Calu3 (cell line): Measurements from ENCODE around the gene ABCB6. TPM values are rescaled to one million over a fixed set of nuclear protein-coding genes. Genes with fewer than 3 reads are reported as not detected.

Source experiments
- BruUV-seq: library from RNA; stranded (reverse); fragments of 400-500 nt; replicated peaks from 2 replicates; lab custom pipeline; 2021; lab: Mats Ljungman, UMichigan
- CTCF ChIA-PET: fragments of 300-600 bp; sonication (Branson Sonifier 250); formaldehyde crosslinking; loops from one replicate; lab custom pipeline; 2022; ENCODE audit warnings: antibody characterized with exemption; lab: Charles Lee
- DNase-seq: peaks from one replicate; pipeline ENCODE4 v3.0.0; 2022
- H3K27ac Mint-ChIP-seq: one replicate; pipeline ENCODE4 v1.8.0; 2022; ENCODE audit warnings: mixed read lengths; ENCODE audit not compliant: unreplicated experiment
- H3K27me3 Mint-ChIP-seq: one replicate; pipeline ENCODE4 v1.8.0; 2022; ENCODE audit warnings: mixed read lengths; ENCODE audit not compliant: unreplicated experiment
- H3K36me3 Mint-ChIP-seq: one replicate; pipeline ENCODE4 v1.8.0; 2022; ENCODE audit warnings: mild to moderate bottlenecking, moderate library complexity, mixed read lengths; ENCODE audit not compliant: insufficient read depth, unreplicated experiment
- H3K4me1 Mint-ChIP-seq: one replicate; pipeline ENCODE4 v1.8.0; 2022; ENCODE audit warnings: mild to moderate bottlenecking, low read depth, mixed read lengths; ENCODE audit not compliant: unreplicated experiment
- H3K4me3 Mint-ChIP-seq: one replicate; pipeline ENCODE4 v1.8.0; 2022; ENCODE audit warnings: mild to moderate bottlenecking, low read depth, moderate library complexity, mixed read lengths; ENCODE audit not compliant: unreplicated experiment
- H3K9me3 Mint-ChIP-seq: one replicate; pipeline ENCODE4 v1.8.0; 2022; ENCODE audit warnings: low read depth, mixed read lengths; ENCODE audit not compliant: unreplicated experiment
- intact Hi-C: fragments of 100-400 bp; cut with micrococcal nuclease; formaldehyde crosslinking; loops from one replicate; pipeline ENCODE4 v1.10.0; 2022; ENCODE audit not compliant: unreplicated experiment
- total RNA-seq: library from RNA; stranded (reverse); gene quantifications from 2 replicates; pipeline ENCODE4 v1.2.3, GENCODE V29; 2022
- TF ChIP-seq, protein P1 (sequence below): fragments of 200-600 bp; IDR thresholded peaks from one replicate; pipeline ENCODE4 v1.8.0; 2022; ENCODE audit warnings: antibody characterized with exemption; ENCODE audit not compliant: unreplicated experiment

The ABCB6 gene
- total RNA-seq, 1 experiment from 2014 or later = 12.1 TPM

DNA sequence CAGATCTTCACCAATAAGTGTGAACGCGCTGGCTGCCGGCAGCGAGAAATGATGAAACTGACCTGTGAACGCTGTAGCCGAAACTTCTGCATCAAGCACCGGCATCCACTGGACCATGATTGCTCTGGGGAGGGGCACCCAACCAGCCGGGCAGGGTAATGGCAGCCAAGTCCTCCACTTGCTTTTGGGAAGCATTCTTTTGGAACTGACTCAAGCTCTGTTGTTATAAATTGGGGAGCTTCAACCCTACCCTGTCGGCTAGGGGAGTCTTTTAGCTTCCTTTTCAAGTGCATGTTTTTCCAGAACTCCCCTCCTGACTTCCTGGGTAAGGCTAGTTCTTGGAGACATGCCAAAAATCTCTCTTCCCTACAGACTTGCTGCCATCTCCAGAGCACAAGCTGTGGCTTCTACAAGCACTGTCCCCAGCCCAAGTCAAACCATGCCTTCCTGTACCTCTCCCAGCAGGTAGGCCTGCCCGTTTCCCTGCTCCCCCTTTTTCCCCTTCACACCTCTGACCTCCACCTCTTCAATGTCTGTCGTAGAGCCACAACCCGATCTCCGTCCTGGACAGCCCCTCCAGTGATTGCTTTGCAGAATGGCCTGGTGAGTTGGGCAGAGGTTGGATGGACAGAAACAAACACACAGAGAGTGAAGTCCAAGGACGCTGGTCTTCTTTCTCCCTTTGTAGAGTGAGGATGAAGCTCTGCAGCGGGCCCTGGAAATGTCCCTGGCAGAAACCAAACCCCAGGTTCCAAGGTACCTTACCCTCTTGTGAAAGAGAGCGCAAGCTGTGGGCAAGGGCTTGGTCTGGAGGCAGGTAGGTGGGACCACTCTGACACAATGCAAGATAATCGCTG lies 10.6 kb downstream of the ABCB6 start:
- peak overlapping the region; percentile 35 for H3K27ac Mint-ChIP-seq

DNA sequence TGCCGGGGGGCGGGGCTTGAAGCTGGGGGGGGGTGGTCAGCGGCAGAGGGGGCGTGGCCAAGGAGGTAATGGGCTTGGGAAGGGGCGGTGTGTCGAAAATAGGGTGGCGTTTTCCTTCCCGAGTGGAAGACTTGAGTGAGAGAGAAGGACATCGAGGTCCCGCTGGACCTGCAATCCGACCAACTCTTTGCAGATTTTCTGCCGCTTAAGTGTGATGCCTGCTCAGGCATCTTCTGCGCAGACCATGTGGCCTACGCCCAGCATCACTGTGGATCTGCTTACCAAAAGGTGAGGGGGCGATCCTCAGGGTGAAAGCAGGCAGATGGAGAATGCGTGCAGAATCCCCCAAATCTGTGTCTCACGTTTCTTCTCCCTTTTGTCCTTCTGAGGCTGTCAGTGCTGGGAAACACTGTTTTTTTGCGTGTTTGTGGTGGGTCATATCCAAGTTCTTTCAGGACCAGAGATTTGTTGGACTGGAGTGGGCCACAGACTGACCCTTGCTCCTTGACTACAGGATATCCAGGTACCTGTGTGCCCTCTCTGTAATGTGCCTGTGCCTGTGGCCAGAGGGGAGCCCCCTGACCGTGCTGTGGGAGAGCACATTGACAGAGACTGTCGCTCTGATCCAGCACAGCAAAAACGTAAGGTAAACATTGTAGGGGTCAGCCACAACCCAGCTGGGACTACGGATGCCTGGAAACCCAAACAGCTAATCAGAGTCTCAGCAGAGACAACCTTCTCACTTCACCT lies 11.4 kb downstream of the ABCB6 start:
- CTCF ChIA-PET = interaction anchor here (0.6 kb wide), 1 partner anchor 11 kb away, joined by 3 read pairs; no protein-coding TSS in a partner anchor
- TF ChIP-seq, protein P1, sequence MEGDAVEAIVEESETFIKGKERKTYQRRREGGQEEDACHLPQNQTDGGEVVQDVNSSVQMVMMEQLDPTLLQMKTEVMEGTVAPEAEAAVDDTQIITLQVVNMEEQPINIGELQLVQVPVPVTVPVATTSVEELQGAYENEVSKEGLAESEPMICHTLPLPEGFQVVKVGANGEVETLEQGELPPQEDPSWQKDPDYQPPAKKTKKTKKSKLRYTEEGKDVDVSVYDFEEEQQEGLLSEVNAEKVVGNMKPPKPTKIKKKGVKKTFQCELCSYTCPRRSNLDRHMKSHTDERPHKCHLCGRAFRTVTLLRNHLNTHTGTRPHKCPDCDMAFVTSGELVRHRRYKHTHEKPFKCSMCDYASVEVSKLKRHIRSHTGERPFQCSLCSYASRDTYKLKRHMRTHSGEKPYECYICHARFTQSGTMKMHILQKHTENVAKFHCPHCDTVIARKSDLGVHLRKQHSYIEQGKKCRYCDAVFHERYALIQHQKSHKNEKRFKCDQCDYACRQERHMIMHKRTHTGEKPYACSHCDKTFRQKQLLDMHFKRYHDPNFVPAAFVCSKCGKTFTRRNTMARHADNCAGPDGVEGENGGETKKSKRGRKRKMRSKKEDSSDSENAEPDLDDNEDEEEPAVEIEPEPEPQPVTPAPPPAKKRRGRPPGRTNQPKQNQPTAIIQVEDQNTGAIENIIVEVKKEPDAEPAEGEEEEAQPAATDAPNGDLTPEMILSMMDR = no peak
- H3K4me3 Mint-ChIP-seq = peak overlapping the region; percentile 84
- no peaks in the 10 kb centered on the region for H3K27me3 Mint-ChIP-seq
- peaks cover 8% of the 10 kb centered on the region for H3K4me1 Mint-ChIP-seq
- DNase-seq = no peak
- H3K27ac Mint-ChIP-seq = no peak overlapping the region
- H3K36me3 Mint-ChIP-seq = peaks cover 24% of the 10 kb centered on the region
- intact Hi-C loops = no loop called here
- TSS peak; percentile 74 for BruUV-seq
- no peaks in the 10 kb centered on the region for H3K9me3 Mint-ChIP-seq

More for the DNA sequence above, 10.6 kb downstream of the ABCB6 start:
- intact Hi-C loops = no loop called here
- Mint-ChIP-seq H3K36me3 (peaks cover 24% of the 10 kb centered on the region), H3K9me3 (no peaks in the 10 kb centered on the region), H3K4me3 (no peak overlapping the region), H3K27me3 (no peaks in the 10 kb centered on the region), H3K4me1 (peaks cover 8% of the 10 kb centered on the region)
- no TSS peak for BruUV-seq
- DNase-seq = no peak
- TF ChIP-seq, protein P1 = no peak
- CTCF ChIA-PET = interaction anchor here (1.2 kb wide), 1 partner anchor 10 kb away, joined by 3 read pairs; no protein-coding TSS in a partner anchor

DNA sequence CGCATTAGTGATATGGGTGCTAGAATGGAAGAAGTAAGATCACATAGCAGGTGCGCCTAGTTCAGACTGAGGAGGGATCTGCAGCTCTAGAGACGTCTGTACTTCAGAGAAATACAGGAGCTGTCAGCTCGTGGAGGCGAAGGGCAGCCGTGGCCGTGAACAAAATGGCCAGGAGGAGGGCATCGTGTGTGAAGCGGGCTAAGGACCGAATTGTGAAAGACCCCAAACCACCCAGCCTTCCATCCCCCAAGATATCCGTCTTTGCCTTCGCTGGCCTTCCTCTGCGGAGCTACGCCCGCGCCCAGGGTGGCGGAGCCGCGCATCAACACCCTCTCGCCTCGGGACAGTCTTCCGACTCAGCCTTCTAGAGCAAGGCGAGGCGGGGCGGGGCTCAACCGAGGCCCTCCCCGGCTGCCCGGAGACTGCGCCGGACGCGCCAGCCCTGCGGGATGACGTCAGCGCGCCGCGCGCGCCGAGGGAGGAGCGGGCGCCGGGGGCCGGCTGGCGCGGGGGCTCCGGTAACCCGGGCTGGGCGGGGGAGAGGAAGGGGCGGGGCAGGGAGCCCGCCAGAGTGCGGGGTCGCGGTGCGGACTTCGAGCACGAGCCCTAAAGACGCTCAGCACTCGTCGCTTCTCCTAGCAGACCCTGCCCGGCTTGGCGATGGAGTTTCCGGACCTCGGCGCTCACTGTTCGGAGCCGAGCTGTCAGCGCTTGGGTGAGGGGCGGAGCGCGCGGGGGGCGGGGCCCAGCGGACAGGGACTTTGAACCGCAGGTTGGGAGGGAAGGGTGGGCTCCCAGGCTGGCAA lies 12.2 kb downstream of the ABCB6 start, which contains the start of gene ZFAND2B:
Gene ZFAND2B, plus strand, starts transcription at position 455 of the 806 bp plus-strand sequence. Its CDS starts 206 bp downstream, at position 661.
- H3K27ac Mint-ChIP-seq = peak within 1 kb of the TSS; percentile 77
- H3K36me3 Mint-ChIP-seq = peaks cover 24% of the 10 kb centered on the region
- H3K9me3 Mint-ChIP-seq = no peaks in the 10 kb centered on the region
- intact Hi-C loops = no loop called here
- CTCF ChIA-PET = interaction anchor here (0.6 to 1.2 kb wide), 3 partner anchors 11 to 48 kb away, joined by 3 to 6 read pairs (median 4); partner anchors contain the start of genes CNPPD1 and TUBA4A
- DNase-seq = peak; percentile 97
- peaks cover 8% of the 10 kb centered on the region for H3K4me1 Mint-ChIP-seq
- BruUV-seq = TSS peak; percentile 90
- H3K4me3 Mint-ChIP-seq = peak within 1 kb of the TSS; percentile 84
- H3K27me3 Mint-ChIP-seq = no peaks in the 10 kb centered on the region
- TF ChIP-seq, protein P1 = no peak

DNA sequence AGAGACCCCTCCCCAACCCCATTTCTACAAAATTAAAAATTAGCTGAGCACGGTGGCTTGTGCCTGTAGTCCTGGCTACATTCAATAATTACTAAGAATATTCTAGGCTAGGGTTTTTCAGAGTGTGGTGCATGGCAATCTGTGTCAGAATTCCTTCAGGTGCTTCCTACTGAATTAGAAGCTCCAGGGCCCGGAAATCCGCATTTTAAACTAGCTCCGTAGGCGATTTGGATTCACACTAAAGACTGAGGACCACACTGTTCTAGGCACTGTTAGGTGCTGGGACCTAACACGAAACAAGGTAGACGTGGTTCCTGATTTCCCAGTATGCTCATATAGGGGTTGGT lies 12.8 kb downstream of the ABCB6 start:
- no TSS peak for BruUV-seq
- CTCF ChIA-PET = interaction anchor here (0.9 to 1.2 kb wide), 2 partner anchors 30 to 48 kb away, joined by 4 to 6 read pairs; partner anchors contain the start of genes CNPPD1 and TUBA4A
- peaks cover 24% of the 10 kb centered on the region for H3K36me3 Mint-ChIP-seq
- no peaks in the 10 kb centered on the region for H3K9me3 Mint-ChIP-seq
- H3K4me3 Mint-ChIP-seq = peak overlapping the region; percentile 84
- peaks cover 8% of the 10 kb centered on the region for H3K4me1 Mint-ChIP-seq
- no peak for DNase-seq
- H3K27me3 Mint-ChIP-seq = no peaks in the 10 kb centered on the region
- TF ChIP-seq, protein P1 = no peak
- H3K27ac Mint-ChIP-seq = peak overlapping the region; percentile 77
- intact Hi-C loops = no loop called here
